ENCODE data around the gene AR. TPM values are rescaled to one million over a fixed set of nuclear protein-coding genes. Genes with fewer than 3 reads are reported as not detected.

AR gene
- total and polyA plus RNA-seq, 9 of the 15 experiments (the other 6 are each of a cell fraction or from before 2014, with no cell fraction given), result 0.01 to 0.04 (median 0.01) TPM; not detected in 6

DNA sequence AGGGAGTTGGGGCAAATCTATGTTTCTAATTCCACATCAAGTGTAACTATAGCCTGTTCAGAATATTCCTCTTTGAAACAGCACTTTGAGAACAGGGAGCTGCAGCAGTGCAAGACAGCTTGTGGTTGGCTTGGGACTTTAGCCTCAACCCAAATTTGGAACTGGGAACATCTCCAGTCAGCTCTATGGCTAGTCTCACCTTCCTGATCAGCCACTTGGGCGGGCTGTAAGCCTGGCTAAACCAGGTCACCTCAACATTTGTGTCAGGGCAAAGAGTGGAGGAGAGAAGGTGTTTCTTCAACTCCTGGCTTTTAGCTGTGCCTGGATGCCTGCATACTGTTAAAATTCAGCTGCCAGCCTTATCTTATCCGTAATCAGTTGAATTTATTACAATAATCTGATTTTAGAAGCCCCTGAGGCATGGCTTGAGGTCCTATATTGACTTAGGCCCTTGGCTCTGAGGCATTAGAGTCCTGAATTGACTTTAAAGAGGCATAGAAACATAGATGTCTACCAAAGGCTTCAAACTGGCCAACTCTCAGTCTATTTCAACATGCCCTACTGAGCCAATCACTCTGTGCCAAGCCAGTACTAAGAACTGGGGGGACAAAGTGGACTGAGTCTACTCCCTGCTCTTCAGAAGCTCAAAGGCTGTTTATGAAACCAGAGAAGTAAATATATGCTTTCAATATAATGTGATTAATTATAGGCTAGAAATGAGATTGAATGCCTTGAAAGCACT is 18.7 kb upstream of the AR start (continued):
- TF ChIP-seq DEAF1 (CRISPR knock-in tag; IDR thresholded peaks at IDR 0.05) (no peak), C11orf30 (IDR thresholded peaks at IDR 0.05; ENCODE audit: low read depth) (no peak)

DNA sequence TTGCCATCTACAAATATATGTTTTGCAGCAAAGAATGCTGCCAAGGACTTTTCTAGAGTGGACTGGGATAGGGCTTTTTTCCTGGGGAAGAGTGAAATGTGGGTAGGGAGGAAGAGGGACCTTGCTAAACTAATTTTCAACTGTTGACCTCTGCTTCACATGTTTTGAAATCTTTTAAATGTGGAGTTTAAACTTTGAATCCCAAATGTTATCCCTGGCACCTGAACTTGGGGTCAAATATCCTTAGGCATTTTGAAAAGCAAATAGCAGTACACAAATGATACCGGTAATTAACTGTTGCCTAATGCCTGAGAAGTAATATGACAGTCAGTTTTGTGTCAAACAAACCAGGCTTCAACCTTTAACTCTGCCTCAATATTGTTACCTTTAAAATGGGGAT is 7.3 kb upstream of the AR start:
- H3K79me2 ChIP-seq (ENCODE audit: control insufficient read depth, insufficient read depth, low read length), result no peaks in the 10 kb centered on the region
- WGBS (ENCODE audit: insufficient coverage, low coverage, missing lambda C conversion rate), result 0% methylated on average over 1 of the region's 1 CpG
- no peak overlapping the region for H3K9ac ChIP-seq (ENCODE audit: insufficient read depth in 1 of 2, low read depth in 2 of 2, low read length in 2 of 2)
- H3K9me1 ChIP-seq (ENCODE audit: control insufficient read depth, insufficient read depth, low read length), result no peaks in the 10 kb centered on the region
- FAIRE-seq (no peak), ATAC-seq (no peak), DNase-seq (ENCODE audit: extremely low read depth in 1 of 4, low spot score in 3 of 4) (no peak)
- H3K9me3 ChIP-seq (replicated peaks; ENCODE audit: control insufficient read depth, insufficient read depth, low read depth, low read length), result no peaks in the 10 kb centered on the region
- no peak overlapping the region for H3K27ac ChIP-seq (ENCODE audit: extremely low read depth, low read depth, low read length)
- no peaks in the 10 kb centered on the region for H3K36me3 ChIP-seq (ENCODE audit: control insufficient read depth, insufficient read depth, low read length)
- CTCF ChIA-PET (ENCODE audit: low intra/inter-chr PET ratio), result no interaction called here
- BruUV-seq (replicated peaks), result no TSS peak
- no peak overlapping the region for H3K4me2 ChIP-seq (ENCODE audit: insufficient read depth, low read length)
- no peaks in the 10 kb centered on the region for H3K4me1 ChIP-seq (replicated peaks in 1 of 2; ENCODE audit: control insufficient read depth in 2 of 2, insufficient read depth in 2 of 2, low read length in 2 of 2)
- POLR2A ChIA-PET, result no interaction called here
- H3K4me3 ChIP-seq, result no peak overlapping the region
- H4K20me1 ChIP-seq (replicated peaks; ENCODE audit: control insufficient read depth, insufficient read depth, low read length), result no peaks in the 10 kb centered on the region
- in situ Hi-C loops (cut with MboI) (no loop called here), intact Hi-C loops (cut with micrococcal nuclease) (no loop called here)
- H3K27me3 ChIP-seq (ENCODE audit: control insufficient read depth in 2 of 2, insufficient read depth in 2 of 2, low read length in 2 of 2), result no peaks in the 10 kb centered on the region
- no peak overlapping the region for H2AFZ ChIP-seq (ENCODE audit: low read depth, low read length)
- TF ChIP-seq HMG20B (CRISPR knock-in tag; IDR thresholded peaks at IDR 0.05) (no peak), KAT8 (IDR thresholded peaks at IDR 0.05; ENCODE audit: low read depth) (no peak), CEBPB (tag; IDR thresholded peaks at IDR 0.05) (no peak)
- TF ChIP-seq, protein P1, sequence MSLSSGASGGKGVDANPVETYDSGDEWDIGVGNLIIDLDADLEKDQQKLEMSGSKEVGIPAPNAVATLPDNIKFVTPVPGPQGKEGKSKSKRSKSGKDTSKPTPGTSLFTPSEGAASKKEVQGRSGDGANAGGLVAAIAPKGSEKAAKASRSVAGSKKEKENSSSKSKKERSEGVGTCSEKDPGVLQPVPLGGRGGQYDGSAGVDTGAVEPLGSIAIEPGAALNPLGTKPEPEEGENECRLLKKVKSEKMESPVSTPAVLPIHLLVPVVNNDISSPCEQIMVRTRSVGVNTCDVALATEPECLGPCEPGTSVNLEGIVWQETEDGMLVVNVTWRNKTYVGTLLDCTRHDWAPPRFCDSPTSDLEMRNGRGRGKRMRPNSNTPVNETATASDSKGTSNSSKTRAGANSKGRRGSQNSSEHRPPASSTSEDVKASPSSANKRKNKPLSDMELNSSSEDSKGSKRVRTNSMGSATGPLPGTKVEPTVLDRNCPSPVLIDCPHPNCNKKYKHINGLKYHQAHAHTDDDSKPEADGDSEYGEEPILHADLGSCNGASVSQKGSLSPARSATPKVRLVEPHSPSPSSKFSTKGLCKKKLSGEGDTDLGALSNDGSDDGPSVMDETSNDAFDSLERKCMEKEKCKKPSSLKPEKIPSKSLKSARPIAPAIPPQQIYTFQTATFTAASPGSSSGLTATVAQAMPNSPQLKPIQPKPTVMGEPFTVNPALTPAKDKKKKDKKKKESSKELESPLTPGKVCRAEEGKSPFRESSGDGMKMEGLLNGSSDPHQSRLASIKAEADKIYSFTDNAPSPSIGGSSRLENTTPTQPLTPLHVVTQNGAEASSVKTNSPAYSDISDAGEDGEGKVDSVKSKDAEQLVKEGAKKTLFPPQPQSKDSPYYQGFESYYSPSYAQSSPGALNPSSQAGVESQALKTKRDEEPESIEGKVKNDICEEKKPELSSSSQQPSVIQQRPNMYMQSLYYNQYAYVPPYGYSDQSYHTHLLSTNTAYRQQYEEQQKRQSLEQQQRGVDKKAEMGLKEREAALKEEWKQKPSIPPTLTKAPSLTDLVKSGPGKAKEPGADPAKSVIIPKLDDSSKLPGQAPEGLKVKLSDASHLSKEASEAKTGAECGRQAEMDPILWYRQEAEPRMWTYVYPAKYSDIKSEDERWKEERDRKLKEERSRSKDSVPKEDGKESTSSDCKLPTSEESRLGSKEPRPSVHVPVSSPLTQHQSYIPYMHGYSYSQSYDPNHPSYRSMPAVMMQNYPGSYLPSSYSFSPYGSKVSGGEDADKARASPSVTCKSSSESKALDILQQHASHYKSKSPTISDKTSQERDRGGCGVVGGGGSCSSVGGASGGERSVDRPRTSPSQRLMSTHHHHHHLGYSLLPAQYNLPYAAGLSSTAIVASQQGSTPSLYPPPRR (CRISPR knock-in tag; IDR thresholded peaks at IDR 0.05; ENCODE audit: borderline replicate concordance), result no peak

Data from K562 (cell line).